Esophagus muscularis mucosa (tissue), 4 donors: ENCODE measurements around the gene PRKCE. TPM values are rescaled to one million over a fixed set of nuclear protein-coding genes. Genes with fewer than 3 reads are reported as not detected.

Source experiments
- DNase-seq: peaks from one replicate; pipeline ENCODE4 v3.0.0-alpha.2; 2017; ENCODE audit errors: extremely low spot score
- H3K27ac ChIP-seq, 4 donors: fragments of 200-600 bp; sonication (generic); replicated peaks in 1 of 4; 1 replicate in 3 of 4; 2 replicates in 1 of 4; pipeline ENCODE4 v1.5.1; 2016 to 2019; ENCODE audit warnings: mild to moderate bottlenecking in 1 of 4
- H3K27me3 ChIP-seq, 4 donors: fragments of 200-600 bp; sonication (generic); one replicate each; pipeline versions ENCODE4 v1.5.1 to v1.6.0; 2016 to 2019
- H3K36me3 ChIP-seq, 4 donors: fragments of 200-600 bp; sonication (generic); one replicate each; pipeline ENCODE4 v1.5.1; 2016 to 2019
- H3K4me1 ChIP-seq, 4 donors: fragments of 200-600 bp; sonication (generic); one replicate each; pipeline ENCODE4 v1.5.1; 2016 to 2019
- H3K4me3 ChIP-seq, 4 donors: fragments of 200-600 bp; sonication (generic); 1 replicate in 2 of 4; 2 replicates in 2 of 4; pipeline ENCODE4 v1.5.1; 2016 to 2019; ENCODE audit warnings: mild to moderate bottlenecking in 4 of 4, moderate library complexity in 1 of 4
- H3K9me3 ChIP-seq, 4 donors: fragments of 200-600 bp; sonication (generic); 1 replicate in 3 of 4; 2 replicates in 1 of 4; pipeline ENCODE4 v1.5.1; 2016 to 2019
- CTCF ChIP-seq, 3 experiments: fragments of 200-600 bp in 2 of 3; fragments of 450-650 bp in 1 of 3; sonication (generic) in 2 of 3; IDR thresholded peaks; one replicate each; pipeline ENCODE4 v1.5.1; 2017 to 2019; ENCODE audit warnings: antibody characterized with exemption in 3 of 3, mild to moderate bottlenecking in 2 of 3, moderate library complexity in 1 of 3
- EP300 ChIP-seq: sonication (generic); formaldehyde crosslinking; IDR thresholded peaks from one replicate; pipeline ENCODE4 v1.6.1; 2017; ENCODE audit warnings: antibody characterized with exemption
- POLR2A ChIP-seq: fragments of 450-650 bp; IDR thresholded peaks from one replicate; pipeline ENCODE4 v1.6.1; 2017; ENCODE audit warnings: antibody characterized with exemption, moderate library complexity, mild to moderate bottlenecking, low read depth
- POLR2AphosphoS5 ChIP-seq, 2 donors: sonication (generic); formaldehyde crosslinking; IDR thresholded peaks; one replicate each; pipeline ENCODE4 v1.6.1; 2017; ENCODE audit warnings: antibody characterized with exemption in 2 of 2
- WGBS: methylation state at CpG from one replicate; pipeline ENCODE4 v1.1.5; 2018; 5-methylcytosine and 5-hydroxymethylcytosine counted together
- intact Hi-C: fragments of 100-400 bp; cut with DNase I; formaldehyde crosslinking; loops from one replicate; pipeline ENCODE4 v1.15.1; 2023
- total RNA-seq, 4 donors: library from RNA; depleted of rRNA; stranded (reverse); fragments of >200 nt; gene quantifications; one replicate each; pipeline versions ENCODE4 v1.1.0 to v1.2.1, GENCODE V29; 2016

PRKCE gene
- total RNA-seq, 4 donors from 2014 or later: 11.6 to 21.1 (median 13.0) TPM

- no peak for TF ChIP-seq EP300
- TF ChIP-seq POLR2AphosphoS5 (IDR thresholded peaks at IDR 0.05): no peak
- no peak for TF ChIP-seq POLR2A
- no peak for TF ChIP-seq CTCF (IDR thresholded peaks at IDR 0.05)
- Histone ChIP-seq H3K4me3 (no peak overlapping the region), H3K4me1 (peaks cover 21 to 38% (median 29%) of the 10 kb centered on the region in 4 donors), H3K36me3 (no peaks in the 10 kb centered on the region), H3K27ac (no peak overlapping the region), H3K9me3 (no peaks in the 10 kb centered on the region), H3K27me3 (no peaks in the 10 kb centered on the region)
- WGBS: 87% methylated on average over 3 of the region's 3 CpGs
- intact Hi-C loops: no loop called here
- DNase-seq: no peak
Measured at GRCh38 chr2:45836316-45836715, 184.8 kb downstream of the PRKCE start.

GRCh38 chr2:45836740-45837139 is 185.3 kb downstream of the PRKCE start:
- Histone ChIP-seq H3K4me1 (peaks cover 21 to 42% (median 31%) of the 10 kb centered on the region in 4 donors), H3K4me3 (no peak overlapping the region), H3K27me3 (no peaks in the 10 kb centered on the region), H3K9me3 (no peaks in the 10 kb centered on the region), H3K36me3 (no peaks in the 10 kb centered on the region), H3K27ac (no peak overlapping the region)
- no peak for DNase-seq
- intact Hi-C loops: no loop called here
- TF ChIP-seq CTCF (IDR thresholded peaks at IDR 0.05) (no peak), EP300 (no peak), POLR2AphosphoS5 (IDR thresholded peaks at IDR 0.05) (no peak), POLR2A (no peak)
- WGBS: 72% methylated on average over 3 of the region's 3 CpGs

- intact Hi-C loops: no loop called here
- no peaks in the 10 kb centered on the region for H3K36me3 ChIP-seq
- WGBS: 88% methylated on average over 7 of the region's 7 CpGs
- H3K4me1 ChIP-seq: peaks cover 21 to 44% (median 34%) of the 10 kb centered on the region in 4 donors
- H3K27me3 ChIP-seq: no peaks in the 10 kb centered on the region
- no peak overlapping the region for H3K27ac ChIP-seq
- H3K4me3 ChIP-seq: no peak overlapping the region
- TF ChIP-seq POLR2A: no peak
- no peak for TF ChIP-seq EP300
- TF ChIP-seq CTCF (IDR thresholded peaks at IDR 0.05): no peak
- no peak for TF ChIP-seq POLR2AphosphoS5 (IDR thresholded peaks at IDR 0.05)
- no peaks in the 10 kb centered on the region for H3K9me3 ChIP-seq
- no peak for DNase-seq
Measured at GRCh38 chr2:45837812-45838341, 186.4 kb downstream of the PRKCE start.

- peaks cover 25 to 49% (median 41%) of the 10 kb centered on the region in 4 donors for H3K4me1 ChIP-seq
- WGBS: 52% methylated on average over 14 of the region's 14 CpGs
- no peaks in the 10 kb centered on the region for H3K9me3 ChIP-seq
- H3K27me3 ChIP-seq: no peaks in the 10 kb centered on the region
- no peak for TF ChIP-seq CTCF (IDR thresholded peaks at IDR 0.05)
- TF ChIP-seq POLR2A: no peak
- TF ChIP-seq EP300: no peak
- DNase-seq: no peak
- peak overlapping the region in 1 of 4 donors; percentile 3 for H3K4me3 ChIP-seq
- intact Hi-C loops: no loop called here
- no peaks in the 10 kb centered on the region for H3K36me3 ChIP-seq
- peak overlapping the region in 2 of 4 donors; percentile 10 to 42 for H3K27ac ChIP-seq
Measured at GRCh38 chr2:45839508-45840251, 188.2 kb downstream of the PRKCE start.
